ENCODE measurements around the gene RBM33. TPM values are rescaled to one million over a fixed set of nuclear protein-coding genes. Genes with fewer than 3 reads are reported as not detected.

The RBM33 gene
- polyA plus RNA-seq, 1 experiment, result 5.0 TPM

GRCh38 chr7:155692317-155692716 is 47.9 kb downstream of the RBM33 start:
- POLR2A ChIA-PET, result interaction anchor here (0.6 kb wide), 1 partner anchor 15 kb away, joined by 3 read pairs; no protein-coding TSS in a partner anchor

GRCh38 chr7:155693826-155694225 is 49.4 kb downstream of the RBM33 start:
- no peaks in the 10 kb centered on the region for H3K27me3 ChIP-seq (ENCODE audit: control insufficient read depth, insufficient read depth, low read length)
- ChIA-PET CTCF (no interaction called here), POLR2A (no interaction called here)
- no peak for DNase-seq (ENCODE audit: low read depth)
- no peaks in the 10 kb centered on the region for H3K36me3 ChIP-seq (ENCODE audit: control insufficient read depth, insufficient read depth, low read length)
- no peak overlapping the region for H3K4me3 ChIP-seq (ENCODE audit: low read depth, low read length)
- TF ChIP-seq CTCF (IDR thresholded peaks at IDR 0.05; ENCODE audit: insufficient read depth, low read depth, low read length), result no peak

More at GRCh38 chr7:155692317-155692716, 47.9 kb downstream of the RBM33 start:
- DNase-seq (ENCODE audit: low read depth), result no peak
- Histone ChIP-seq H3K36me3 (ENCODE audit: control insufficient read depth, insufficient read depth, low read length) (no peaks in the 10 kb centered on the region), H3K27me3 (ENCODE audit: control insufficient read depth, insufficient read depth, low read length) (no peaks in the 10 kb centered on the region), H3K4me3 (ENCODE audit: low read depth, low read length) (no peak overlapping the region)
- TF ChIP-seq CTCF (IDR thresholded peaks at IDR 0.05; ENCODE audit: insufficient read depth, low read depth, low read length), result no peak
- CTCF ChIA-PET, result interaction anchor here (0.6 kb wide), 1 partner anchor 10 kb away, joined by 3 read pairs; no protein-coding TSS in a partner anchor

- H3K4me3 ChIP-seq (ENCODE audit: low read depth, low read length), result no peak overlapping the region
- DNase-seq (ENCODE audit: low read depth), result no peak
- no peak for TF ChIP-seq CTCF (IDR thresholded peaks at IDR 0.05; ENCODE audit: insufficient read depth, low read depth, low read length)
- ChIA-PET CTCF (no interaction called here), POLR2A (no interaction called here)
- H3K27me3 ChIP-seq (ENCODE audit: control insufficient read depth, insufficient read depth, low read length), result no peaks in the 10 kb centered on the region
- no peaks in the 10 kb centered on the region for H3K36me3 ChIP-seq (ENCODE audit: control insufficient read depth, insufficient read depth, low read length)
These were observed 50.4 kb downstream of the RBM33 start for GRCh38 chr7:155694851-155695250.

- TF ChIP-seq CTCF (IDR thresholded peaks at IDR 0.05; ENCODE audit: insufficient read depth, low read depth, low read length), result no peak
- H3K4me3 ChIP-seq (ENCODE audit: low read depth, low read length), result no peak overlapping the region
- POLR2A ChIA-PET, result no interaction called here
- no peaks in the 10 kb centered on the region for H3K27me3 ChIP-seq (ENCODE audit: control insufficient read depth, insufficient read depth, low read length)
- CTCF ChIA-PET, result no interaction called here
- H3K36me3 ChIP-seq (ENCODE audit: control insufficient read depth, insufficient read depth, low read length), result peaks cover under 1% of the 10 kb centered on the region; the same call in 1 of the 2 replicates
- no peak for DNase-seq (ENCODE audit: low read depth)
These were observed 52.3 kb downstream of the RBM33 start for GRCh38 chr7:155696747-155697146.

GRCh38 chr7:155698633-155699032 is 54.2 kb downstream of the RBM33 start:
- no peak for DNase-seq (ENCODE audit: low read depth)
- no peak for TF ChIP-seq CTCF (IDR thresholded peaks at IDR 0.05; ENCODE audit: insufficient read depth, low read depth, low read length)
- Histone ChIP-seq H3K4me3 (ENCODE audit: low read depth, low read length) (no peak overlapping the region), H3K36me3 (ENCODE audit: control insufficient read depth, insufficient read depth, low read length) (peaks cover 6% of the 10 kb centered on the region), H3K27me3 (ENCODE audit: control insufficient read depth, insufficient read depth, low read length) (no peaks in the 10 kb centered on the region)
- ChIA-PET POLR2A (no interaction called here), CTCF (interaction anchor here (0.8 kb wide), 1 partner anchor 100 kb away, joined by 5 read pairs; no protein-coding TSS in a partner anchor)
